Activated CD8-positive, alpha-beta memory T cell treated with anti-CD3 and anti-CD28 coated beads for 1 hour (primary cell): Measurements from ENCODE around the gene AUTS2.

ENCODE experiments used
- DNase-seq, 2 donors: peaks; one replicate each; pipeline ENCODE4 v3.0.0-alpha.2; 2020; ENCODE audit warnings: low read depth in 1 of 2; ENCODE audit errors: extremely low read depth in 1 of 2

AUTS2 gene

DNA sequence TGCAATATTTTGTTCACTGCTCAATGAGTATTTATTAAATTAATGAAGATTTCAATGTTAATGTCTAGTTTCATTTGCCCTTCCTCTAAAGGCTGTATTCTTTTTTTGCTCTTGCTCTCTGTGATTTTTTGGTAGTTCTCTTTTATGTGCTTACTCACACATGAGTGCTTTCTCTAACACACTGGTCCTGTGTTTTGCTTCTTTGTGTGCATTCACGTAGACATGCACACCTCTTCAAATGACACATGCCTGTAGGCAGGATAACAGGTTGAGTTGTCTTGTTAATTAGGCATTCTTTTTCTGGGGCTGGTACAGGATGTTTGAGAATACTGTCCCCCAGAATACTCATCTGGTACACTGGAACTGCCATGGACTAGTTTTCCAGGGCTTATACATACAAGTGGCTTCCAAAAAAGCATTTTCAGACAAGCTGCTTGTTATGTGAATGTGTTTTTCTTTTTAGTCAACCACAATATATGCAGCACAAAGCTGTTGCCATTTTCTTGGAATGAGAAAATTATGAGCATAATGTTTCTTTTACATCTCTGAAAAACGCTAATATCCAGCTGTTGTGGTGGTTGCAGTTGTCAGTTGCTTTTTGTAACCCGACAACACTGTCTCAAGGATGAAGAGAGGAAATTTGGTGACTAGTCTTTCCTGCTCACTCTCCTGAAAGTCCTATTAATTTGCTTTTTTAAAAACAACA is 416.4 kb downstream of the AUTS2 start:
- no peak for DNase-seq

DNA sequence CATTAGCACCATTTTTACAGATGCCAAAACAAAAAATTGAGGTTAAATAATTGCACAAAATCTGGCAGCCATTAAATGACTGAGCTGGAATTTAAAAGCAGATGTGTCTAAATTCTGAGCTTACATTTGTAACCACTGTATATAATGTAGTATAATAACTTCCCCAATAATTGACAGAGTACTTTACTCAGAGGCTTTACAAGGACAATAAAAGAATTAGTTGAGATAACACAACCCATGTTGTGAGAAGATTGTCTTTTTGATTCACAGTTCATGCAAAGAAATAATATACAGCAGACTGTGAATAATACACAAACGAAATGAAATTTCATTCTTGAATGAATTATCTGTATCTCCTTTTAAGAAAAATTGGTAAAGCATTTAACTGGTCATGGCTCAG is 417.1 kb downstream of the AUTS2 start:
- DNase-seq = no peak

DNA sequence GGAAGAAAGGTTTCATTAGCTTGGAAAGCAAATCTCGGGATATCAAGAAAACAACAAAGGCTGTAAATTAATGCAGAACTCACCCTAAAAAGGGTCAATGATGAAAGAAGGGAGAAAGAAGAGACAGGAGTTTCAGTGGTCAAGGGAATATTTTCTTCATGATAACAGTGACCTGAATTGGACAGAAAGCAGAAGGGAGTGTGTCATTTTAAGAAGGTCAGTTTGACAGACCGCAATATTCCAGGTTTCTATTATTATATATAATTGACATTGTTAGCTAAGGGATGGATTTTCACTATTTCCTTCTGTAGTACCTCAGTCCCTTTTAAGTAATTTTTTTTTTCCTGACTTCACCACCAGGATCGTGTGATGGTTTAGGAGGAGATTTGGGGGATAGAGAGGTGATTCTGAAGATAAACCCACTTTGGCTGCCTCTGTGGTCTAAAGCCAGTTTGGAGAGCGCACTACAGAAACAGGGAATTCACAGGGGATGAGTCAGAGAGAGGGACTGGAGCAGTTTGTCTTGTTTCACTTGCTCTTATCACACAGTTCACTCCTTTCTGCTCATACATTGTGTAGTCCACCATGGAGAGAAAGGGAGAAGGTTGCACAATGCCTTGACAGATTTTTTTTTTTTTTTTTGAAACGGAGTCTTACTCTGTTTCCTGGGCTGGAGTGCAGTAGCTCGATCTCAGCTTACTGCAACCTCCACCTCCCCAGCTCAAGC is 417.9 kb downstream of the AUTS2 start:
- DNase-seq = no peak

DNA sequence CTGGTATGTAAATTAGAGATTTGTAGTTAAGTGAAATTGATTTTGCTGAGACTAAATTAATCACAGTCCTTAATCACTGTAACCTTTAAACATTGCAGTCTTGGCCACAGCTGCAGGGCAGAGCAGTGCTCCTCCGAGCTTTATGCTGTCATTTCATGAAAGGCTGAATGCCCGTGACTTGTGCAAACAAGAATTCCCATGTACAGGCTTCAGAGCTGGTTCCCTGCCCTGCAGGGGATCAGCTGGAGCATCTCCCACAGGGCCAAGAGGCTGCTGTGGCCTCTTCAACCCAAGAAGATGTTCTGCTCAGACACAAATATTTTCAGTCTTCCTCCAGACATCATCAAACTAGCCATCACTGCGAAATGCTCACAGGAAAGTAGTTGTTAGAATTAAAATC is 419.1 kb downstream of the AUTS2 start:
- no peak for DNase-seq

DNA sequence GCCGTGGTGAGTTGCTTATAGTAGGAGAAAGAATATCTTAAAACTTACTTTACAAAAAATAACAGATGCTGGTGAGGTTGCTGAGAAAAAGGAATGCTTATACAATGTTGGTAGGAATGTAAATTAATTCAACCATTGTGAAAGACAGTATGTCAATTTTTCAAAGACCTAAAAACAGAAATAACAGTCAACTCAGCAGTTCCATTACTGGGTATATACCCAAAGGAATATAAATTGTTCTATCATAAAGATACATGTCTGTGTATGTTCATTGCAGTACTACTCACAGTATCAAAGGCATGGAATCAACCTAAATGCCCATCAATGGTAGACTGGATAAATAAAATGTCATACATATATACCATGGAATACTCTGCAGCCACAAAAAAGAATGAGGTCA is 420.4 kb downstream of the AUTS2 start:
- no peak for DNase-seq

DNA sequence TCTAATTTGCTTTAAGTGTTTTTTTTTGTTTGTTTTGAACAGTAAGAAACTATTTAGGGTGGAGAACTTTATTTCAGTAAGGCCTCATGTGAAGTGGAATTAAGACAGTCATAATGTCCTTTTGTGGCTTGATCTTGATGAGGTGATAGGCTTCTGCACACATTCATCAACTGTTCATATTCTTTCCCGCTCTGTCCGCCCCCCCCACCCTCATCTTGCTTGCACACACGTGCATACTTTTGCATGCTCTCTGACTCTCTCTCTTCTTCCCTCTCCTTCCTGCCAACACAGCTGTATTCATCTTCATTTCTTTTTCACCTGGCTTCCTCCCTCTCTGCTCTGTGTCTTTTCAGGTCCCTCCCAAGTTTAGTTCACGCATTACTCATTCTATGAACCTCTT is 429.6 kb downstream of the AUTS2 start:
- DNase-seq = no peak

DNA sequence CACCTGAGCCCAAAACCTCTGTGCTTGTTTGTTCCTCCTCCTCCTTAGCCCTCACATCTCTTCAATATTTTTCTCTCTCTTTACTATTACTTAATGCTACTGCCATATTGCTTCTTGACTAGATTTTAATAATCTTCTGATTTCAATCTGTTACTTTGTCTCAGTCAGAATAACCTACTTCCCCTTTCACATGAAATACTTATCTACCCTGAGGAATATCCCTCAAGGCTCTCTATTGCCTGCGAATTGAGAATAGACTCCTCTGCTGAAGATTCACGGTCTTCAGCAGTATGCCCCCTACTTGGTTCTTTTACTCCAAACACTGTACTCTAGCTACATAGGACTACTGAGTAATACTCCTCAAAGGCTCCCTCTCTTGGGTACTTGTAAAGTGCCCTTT is 430.3 kb downstream of the AUTS2 start:
- DNase-seq = no peak

DNA sequence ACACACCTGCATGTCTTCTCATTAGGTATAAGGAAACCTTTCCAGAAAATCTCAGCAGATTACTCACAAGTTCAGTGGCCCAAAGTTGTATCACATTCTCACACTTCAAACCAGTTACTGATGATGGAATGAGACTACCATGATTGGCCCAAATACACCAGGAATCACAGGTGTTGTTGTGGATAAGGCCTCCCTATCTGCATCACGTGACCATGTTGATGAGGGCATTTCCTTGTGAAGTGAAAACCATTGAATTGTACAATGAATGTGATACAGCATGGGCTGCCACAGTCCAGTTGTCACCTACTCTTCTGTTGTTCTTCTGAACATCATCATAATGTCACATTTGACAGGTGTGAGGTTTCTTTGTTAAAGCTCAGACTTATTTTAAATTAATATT is 431.7 kb downstream of the AUTS2 start:
- DNase-seq = no peak

DNA sequence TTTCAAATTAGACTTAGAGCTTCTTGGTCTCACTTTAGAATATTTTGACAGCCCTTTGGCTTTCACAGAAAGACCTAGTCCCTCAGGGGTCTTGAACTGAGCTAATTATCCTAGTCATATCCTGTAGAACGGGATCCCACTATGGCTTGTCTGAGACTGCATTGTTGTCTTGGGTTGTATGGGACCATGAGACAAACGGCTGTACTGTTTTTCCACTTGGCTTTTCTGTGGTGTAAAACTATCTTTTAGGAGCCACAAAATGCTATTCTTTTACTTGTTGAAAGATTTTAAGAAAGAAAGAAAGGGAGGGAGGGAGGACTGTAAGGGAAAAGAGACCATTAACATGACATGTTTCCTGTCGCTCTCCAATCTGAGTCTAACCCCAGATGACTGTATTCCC is 432.5 kb downstream of the AUTS2 start:
- DNase-seq = no peak

DNA sequence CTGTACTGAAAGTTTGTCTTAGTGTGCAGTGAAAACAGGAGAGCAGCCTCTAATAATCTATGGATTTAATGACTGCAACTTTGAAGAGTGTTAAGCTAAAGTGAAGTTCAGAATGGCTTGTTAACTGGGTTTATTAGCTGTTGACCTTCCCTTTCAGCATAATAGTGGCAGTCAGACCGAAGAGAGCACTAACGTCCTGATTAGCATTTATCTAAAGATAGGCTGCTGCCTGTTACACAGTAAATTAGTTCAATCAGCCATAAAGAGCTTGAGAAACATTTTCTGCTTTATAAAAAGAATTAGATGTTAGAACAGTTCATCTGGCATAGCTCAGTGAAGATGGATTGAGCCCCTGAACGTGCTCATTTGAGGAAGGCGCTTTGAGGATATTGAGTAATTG is 433.0 kb downstream of the AUTS2 start:
- no peak for DNase-seq

DNA sequence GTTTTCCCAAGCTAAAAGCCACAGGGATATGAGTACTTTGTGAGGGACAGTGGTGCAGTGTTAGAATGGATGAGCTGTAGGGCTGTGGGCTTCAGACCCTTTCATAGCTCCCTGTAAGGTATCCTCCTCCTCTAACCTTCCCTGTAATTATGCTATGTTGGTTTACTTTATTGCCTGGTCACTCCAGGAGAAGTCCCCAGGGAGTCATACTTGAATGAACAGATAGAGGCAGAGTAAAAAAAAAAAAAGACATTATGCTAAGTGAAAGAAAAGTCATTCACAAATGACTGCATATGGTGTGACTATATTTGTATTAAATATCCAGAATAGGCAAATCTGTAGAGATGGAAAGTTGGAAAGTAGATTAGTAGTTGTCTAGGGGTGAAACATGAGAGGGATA is 434.4 kb downstream of the AUTS2 start:
- DNase-seq = no peak

DNA sequence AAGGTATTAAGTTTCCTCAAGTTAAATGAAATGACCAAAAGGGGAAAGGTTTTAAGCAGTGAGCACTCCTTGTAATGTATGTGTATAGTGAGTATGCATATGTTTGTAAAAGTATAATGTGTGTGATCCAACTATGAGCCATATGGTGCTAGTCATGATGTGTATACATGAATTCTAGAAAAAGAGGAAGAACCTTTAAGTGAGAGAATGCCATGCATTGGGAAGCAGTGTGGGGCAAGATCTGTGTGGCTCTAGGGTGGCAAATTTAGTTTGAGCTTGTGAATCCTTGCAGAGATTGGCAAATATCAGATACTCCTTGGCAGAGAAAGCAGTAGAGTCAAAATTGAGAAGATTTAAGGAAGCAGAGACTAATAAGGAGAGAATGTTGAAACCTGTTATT is 435.0 kb downstream of the AUTS2 start:
- DNase-seq = no peak

DNA sequence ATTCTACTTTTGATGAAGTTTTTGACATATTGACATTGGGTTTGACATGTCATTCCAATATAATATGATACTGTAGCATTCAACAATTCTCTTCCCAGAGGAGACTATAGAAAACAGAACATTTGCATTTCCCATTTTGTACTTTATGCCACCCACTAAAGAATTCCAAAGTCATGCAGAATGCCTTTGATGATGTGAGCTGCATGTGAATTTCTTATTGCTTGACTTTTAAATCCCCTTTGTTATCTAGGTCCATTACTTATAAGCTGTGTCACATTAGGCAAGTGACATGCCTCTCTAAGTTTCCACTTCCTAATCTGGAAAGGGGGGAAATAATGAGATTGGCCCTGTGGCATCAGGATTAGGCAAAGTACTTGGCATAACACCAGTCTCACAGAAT is 436.7 kb downstream of the AUTS2 start:
- DNase-seq = no peak

DNA sequence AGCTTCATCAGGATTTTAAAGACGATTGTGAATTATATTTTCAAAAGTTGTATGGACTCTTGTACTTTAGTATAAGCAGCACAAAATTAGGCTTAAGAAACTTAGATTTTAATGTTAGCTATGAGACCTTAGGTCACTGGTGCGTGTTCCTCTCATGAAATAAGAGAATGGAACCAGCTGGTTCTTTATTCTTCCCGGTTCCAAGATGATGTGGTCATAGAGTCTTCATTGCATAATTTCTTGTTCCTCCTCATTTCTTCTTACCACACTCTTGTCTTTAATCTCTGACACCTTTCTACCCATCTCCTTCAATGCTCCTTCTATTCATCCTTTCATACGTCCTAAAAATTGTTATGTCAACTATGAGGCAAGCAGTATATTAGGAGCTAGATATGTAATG is 437.2 kb downstream of the AUTS2 start:
- no peak for DNase-seq

DNA sequence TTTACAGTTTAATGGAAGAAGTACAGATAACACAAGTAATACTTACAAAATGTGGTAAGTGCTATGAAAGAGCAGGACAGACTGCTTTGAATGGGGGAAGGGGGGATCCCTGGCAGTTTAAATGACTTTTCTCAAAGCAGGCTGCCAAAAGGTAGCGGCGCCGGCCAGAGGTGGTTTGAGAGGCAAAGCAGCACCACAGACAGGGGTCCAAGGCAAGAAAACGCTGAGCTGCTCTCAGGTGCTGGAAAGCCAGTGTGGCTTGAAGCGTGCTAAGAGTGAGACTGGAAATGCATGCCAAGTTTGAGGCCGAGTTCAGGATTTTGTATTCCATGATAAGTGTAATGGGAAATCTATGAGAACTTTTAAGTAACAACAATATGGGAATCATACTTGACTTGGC is 437.7 kb downstream of the AUTS2 start:
- no peak for DNase-seq

DNA sequence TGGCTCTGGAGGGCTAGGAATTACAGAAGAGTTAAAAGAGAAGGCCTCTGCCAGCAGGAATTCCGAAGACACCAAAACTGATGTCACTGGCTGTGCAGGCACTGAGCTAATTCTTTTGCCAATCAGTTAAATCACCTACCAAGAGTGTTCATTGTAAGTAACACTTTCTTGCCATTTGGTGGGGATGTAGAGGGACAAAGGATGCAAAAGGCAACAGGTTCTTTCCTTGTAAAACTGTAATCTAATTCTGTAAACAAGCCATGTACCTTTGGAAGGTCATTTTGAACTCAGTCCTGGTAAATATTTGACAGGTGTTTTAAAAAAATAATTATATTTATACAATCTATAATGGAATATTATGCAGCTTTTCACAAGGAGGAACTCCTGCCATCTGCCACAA is 438.4 kb downstream of the AUTS2 start:
- no peak for DNase-seq

DNA sequence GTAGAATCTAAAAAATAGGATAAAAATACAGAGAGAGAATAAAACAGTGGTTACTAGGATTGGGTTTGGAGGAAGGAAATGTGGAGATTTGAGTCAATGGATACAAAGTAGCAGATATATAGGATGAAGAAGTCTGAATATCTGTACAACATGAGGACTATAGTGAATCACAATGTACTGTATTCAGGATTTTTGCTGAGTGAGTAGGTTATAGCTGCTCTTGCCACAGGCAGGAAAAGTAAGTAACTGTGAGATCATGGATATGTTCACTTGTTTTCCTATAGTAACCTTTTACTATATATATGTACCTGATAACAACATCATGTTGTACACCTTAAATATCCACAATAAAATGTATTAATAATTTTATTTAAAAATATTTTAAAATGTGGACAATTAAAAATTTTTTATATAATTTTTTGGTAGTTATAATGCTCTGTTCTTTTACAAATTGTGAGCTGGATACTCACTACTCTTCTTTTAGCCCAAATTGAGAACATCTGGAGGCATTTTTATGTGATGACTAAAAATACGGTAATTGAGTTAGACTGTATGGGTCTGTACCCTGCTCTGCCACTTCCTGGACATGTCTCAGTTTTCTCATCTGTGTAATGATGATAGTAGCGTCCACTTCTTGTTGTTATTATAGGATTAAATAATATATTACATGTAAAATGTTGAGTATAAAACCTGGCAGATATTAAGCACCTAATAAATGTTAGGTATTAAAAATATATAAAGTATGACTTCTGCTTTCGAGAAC is 439.1 kb downstream of the AUTS2 start:
- DNase-seq = no peak

DNA sequence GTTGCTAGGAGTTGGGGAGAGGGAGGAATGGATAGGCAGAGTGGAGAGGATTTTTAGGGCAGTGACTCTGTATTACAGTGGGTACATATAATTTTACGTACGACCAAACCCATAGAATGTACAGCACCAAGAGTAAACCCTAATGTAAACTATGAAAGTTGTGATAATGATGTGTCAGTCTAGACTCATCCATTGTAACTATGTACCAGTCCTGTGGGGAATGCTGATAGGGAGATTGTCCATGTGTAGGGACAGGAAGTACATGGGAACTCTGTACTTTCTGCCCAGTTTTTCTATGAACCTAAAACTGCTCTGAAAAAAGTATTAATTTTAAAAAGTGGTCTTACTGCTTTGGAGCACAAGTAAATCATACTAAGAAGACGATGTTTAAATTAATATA is 441.8 kb downstream of the AUTS2 start:
- no peak for DNase-seq

DNA sequence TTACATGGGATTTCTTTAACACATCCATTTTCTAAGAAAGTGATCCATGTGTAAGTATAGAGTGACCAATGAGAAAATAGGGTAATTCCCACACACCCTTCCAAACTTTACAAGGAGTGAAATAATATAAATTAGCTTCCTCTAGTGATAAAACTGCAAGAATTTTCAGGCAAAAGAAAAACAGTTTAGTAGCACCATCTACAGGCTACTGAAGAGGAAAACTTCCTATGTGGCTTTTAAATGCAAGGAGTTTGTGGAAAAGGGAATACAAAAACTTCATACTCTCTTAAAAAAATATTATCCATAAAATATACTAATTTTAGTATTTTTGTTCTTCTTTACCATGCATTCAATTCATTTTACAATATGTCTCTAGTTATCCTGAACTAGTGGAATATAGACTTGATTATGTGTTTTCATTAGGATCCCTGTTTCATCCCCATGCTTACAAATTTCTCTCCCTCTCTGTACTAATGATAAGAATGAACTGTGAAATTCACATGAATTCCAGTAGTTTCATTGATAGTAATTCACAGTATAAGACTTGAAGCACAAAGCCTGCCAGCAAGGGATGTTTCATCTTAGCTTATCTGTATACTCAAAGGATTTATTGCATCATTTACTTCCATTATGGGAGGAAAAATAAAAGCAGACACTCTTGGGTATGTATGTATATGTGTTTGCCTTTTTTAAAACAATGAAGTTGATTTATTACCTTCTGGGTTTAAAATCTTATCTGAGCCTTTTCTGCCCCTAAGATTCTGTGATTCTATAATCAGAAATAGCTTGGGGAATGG is 442.9 kb downstream of the AUTS2 start:
- no peak for DNase-seq

DNA sequence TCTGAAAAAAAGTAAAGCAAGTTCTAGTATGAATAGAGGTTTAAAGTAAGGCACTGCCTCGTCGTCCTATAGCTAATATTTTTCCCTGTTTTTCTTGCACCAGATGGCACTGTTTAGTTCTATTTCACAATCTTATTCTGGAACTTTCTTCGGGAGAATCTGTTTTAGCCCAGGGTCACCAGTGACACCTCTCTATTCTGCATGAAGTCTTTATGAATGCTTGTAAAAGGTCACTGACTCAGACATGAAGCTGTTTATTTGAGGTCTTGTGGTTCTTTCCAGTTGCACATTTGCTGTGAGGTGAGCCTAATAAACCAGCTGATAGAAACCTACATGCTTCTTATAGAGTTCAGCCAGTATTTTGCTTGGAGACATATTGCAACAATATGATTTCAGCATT is 444.3 kb downstream of the AUTS2 start:
- no peak for DNase-seq

DNA sequence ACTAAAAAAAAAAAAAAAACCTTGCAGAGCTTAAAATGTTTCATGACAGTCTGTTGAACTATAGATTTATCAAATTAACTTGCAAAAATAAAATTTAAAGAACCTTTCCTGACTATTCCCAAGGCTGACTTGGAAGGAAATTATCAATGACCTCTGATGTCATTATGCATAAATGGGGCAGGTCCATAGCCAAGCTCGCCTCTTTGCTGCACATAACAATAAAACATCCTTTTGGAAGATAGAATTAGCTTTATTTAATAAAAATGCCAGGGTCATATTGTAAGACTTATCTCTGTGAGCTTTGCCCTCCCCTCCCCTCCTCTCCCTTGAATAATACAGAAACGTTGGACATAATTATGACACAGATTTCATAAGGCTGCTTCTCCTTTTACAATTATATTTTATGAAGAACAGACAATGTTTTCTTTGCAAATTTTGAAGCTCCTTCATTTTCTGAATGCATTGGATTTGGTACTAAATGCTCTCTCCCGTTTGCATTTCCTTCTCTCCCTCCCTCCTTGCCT is 444.8 kb downstream of the AUTS2 start:
- no peak for DNase-seq
